Peyer's patch (tissue), 4 donors: ENCODE results near the gene CLIC1. TPM values are rescaled to one million over a fixed set of nuclear protein-coding genes. Genes with fewer than 3 reads are reported as not detected.

Source experiments
- DNase-seq, 3 donors: peaks; one replicate each; pipeline ENCODE4 v3.0.0-alpha.2; 2017 to 2019
- H3K27ac ChIP-seq, 4 donors: fragments of 200-600 bp; sonication (generic); one replicate each; pipeline ENCODE4 v1.5.1; 2016 to 2019
- H3K27me3 ChIP-seq, 2 donors: fragments of 200-600 bp; sonication (generic); one replicate each; pipeline ENCODE4 v1.5.1; 2019
- H3K36me3 ChIP-seq, 3 donors: fragments of 200-600 bp; sonication (generic); one replicate each; pipeline ENCODE4 v1.5.1; 2016 to 2019
- H3K4me1 ChIP-seq, 4 donors: fragments of 200-600 bp; sonication (generic); one replicate each; pipeline ENCODE4 v1.5.1; 2016 to 2019
- H3K4me3 ChIP-seq, 4 donors: fragments of 200-600 bp; sonication (generic); 1 replicate in 3 of 4; 2 replicates in 1 of 4; pipeline ENCODE4 v1.5.1; 2016 to 2019; ENCODE audit warnings: mild to moderate bottlenecking in 1 of 4
- H3K9me3 ChIP-seq, 4 donors: fragments of 200-600 bp; sonication (generic); one replicate each; pipeline ENCODE4 v1.5.1; 2016 to 2019; ENCODE audit warnings: mild to moderate bottlenecking in 1 of 4
- POLR2A ChIP-seq, 2 donors: fragments of 450-650 bp; IDR thresholded peaks; one replicate each; pipeline ENCODE4 v1.5.1; 2017; ENCODE audit warnings: antibody characterized with exemption in 2 of 2, mild to moderate bottlenecking in 2 of 2, moderate library complexity in 2 of 2
- total RNA-seq, 4 donors: library from RNA; depleted of rRNA; stranded (reverse); fragments of >200 nt; gene quantifications; one replicate each; pipeline ENCODE4 v1.1.0, GENCODE V29; 2016
- TF ChIP-seq, protein P1 (sequence below), 6 experiments: fragments of 450-650 bp in 4 of 6; fragments of 200-600 bp in 2 of 6; sonication (generic) in 1 of 6; IDR thresholded peaks; one replicate each; pipeline ENCODE4 v1.5.1; 2017 to 2019; ENCODE audit warnings: antibody characterized with exemption in 6 of 6, mild to moderate bottlenecking in 3 of 6, moderate library complexity in 1 of 6

The CLIC1 gene
- total RNA-seq, 4 donors from 2014 or later: 207 to 307 (median 270) TPM

DNA sequence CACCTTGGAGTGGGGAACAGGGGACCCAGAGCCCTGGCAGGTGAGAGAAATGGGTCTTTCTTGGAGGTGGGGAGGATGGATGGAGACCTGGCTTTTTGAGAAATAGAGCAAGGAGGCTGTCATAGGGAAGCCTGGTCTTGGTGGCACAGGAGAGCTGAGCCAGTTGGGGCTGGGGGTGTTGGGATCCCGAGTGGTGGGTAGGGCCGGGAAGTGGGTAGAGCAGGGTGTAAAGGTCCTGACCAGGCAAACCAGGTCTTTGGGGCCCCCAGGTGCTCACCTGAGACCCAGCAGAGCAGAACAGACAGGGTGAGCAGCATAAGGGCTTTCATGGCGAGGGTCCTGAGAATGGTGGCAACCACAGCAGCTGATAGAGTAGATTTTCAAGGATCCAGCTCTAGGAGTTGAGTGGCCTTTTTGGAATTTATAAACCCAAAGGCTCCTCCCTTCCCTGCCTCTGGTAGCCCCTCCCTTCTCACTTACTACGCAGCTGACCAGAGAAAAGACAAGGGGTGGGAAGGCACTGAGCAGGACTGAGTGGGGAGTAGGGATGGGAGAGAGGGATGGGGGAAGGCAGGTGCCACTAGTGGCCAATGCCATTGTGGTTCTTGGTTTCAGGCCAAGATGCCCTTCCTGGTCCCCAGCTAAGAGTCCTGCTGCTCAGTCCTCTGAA is 14.8 kb downstream of the CLIC1 start, which contains the start of gene LY6G6C:
Gene LY6G6C (minus strand): TSS at position 396 of the 670 bp plus-strand sequence. CDS start 67 bp downstream, at position 329.
- Histone ChIP-seq H3K4me1 (no peaks in the 10 kb centered on the region), H3K27me3 (no peaks in the 10 kb centered on the region), H3K9me3 (no peaks in the 10 kb centered on the region), H3K27ac (no peak within 1 kb of the TSS), H3K4me3 (no peak within 1 kb of the TSS), H3K36me3 (peaks cover 0 to 4% (median 0%) of the 10 kb centered on the region in 3 donors)
- DNase-seq: no peak
- TF ChIP-seq, protein P1, sequence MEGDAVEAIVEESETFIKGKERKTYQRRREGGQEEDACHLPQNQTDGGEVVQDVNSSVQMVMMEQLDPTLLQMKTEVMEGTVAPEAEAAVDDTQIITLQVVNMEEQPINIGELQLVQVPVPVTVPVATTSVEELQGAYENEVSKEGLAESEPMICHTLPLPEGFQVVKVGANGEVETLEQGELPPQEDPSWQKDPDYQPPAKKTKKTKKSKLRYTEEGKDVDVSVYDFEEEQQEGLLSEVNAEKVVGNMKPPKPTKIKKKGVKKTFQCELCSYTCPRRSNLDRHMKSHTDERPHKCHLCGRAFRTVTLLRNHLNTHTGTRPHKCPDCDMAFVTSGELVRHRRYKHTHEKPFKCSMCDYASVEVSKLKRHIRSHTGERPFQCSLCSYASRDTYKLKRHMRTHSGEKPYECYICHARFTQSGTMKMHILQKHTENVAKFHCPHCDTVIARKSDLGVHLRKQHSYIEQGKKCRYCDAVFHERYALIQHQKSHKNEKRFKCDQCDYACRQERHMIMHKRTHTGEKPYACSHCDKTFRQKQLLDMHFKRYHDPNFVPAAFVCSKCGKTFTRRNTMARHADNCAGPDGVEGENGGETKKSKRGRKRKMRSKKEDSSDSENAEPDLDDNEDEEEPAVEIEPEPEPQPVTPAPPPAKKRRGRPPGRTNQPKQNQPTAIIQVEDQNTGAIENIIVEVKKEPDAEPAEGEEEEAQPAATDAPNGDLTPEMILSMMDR (IDR thresholded peaks at IDR 0.05): no peak
- TF ChIP-seq POLR2A (IDR thresholded peaks at IDR 0.05): no peak

DNA sequence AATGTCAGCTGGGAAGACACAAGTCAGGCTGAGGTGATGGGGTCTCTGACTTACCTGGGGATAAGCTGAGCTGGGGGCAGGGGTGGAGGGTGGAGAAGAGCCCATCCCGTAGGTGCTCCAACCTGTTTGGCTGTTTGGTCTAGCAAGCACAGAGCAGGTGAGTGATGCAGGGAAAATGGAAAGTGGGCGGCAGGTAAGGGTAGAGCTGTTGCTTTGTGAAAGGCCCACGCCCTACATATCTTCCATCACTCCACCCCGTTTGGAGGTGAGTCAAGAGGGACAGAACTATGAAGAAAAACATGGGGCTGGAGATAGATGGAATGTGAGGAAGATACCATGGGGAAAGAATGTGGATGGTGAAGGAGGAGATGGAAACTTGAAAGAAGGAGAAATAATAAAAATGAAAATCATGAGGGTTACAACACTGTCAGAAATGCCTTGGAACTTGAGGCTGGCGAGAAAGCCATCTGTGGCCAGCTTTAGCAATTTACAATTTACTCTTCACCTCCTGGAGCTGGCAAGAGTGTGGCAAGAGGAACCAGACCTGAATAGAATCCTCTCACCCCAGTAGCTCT is 16.0 kb downstream of the CLIC1 start:
- Histone ChIP-seq H3K27ac (no peak overlapping the region), H3K36me3 (no peaks in the 10 kb centered on the region), H3K4me1 (no peaks in the 10 kb centered on the region), H3K27me3 (no peaks in the 10 kb centered on the region), H3K4me3 (no peak overlapping the region), H3K9me3 (no peaks in the 10 kb centered on the region)
- TF ChIP-seq POLR2A (IDR thresholded peaks at IDR 0.05): no peak
- TF ChIP-seq, protein P1 (IDR thresholded peaks at IDR 0.05): no peak
- DNase-seq: no peak

DNA sequence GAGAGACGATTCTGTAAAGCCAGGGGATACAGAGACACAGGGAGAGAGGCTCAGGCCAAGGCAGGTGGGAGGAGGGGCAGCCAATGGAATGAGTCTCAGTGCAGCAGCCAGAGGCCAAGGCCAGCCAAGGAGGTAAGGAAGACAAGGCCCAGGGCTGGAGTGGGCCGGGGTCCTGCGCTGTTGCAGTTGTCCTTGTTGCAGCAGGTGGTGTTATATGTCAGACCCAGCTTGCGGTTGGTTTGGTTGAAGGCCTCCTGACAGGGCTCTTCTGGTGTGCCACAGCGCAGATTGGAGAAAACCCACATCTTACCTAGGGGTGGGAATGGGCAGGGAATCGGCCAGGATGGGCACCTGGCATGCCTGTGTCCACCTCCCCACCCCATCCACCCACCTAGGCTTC is 17.3 kb downstream of the CLIC1 start:
- Histone ChIP-seq H3K4me3 (no peak overlapping the region), H3K4me1 (peaks cover 0 to under 1% (median 0%) of the 10 kb centered on the region in 4 donors), H3K36me3 (no peaks in the 10 kb centered on the region), H3K27ac (no peak overlapping the region), H3K27me3 (no peaks in the 10 kb centered on the region), H3K9me3 (no peaks in the 10 kb centered on the region)
- no peak for DNase-seq
- TF ChIP-seq, protein P1 (IDR thresholded peaks at IDR 0.05): no peak
- no peak for TF ChIP-seq POLR2A (IDR thresholded peaks at IDR 0.05)

DNA sequence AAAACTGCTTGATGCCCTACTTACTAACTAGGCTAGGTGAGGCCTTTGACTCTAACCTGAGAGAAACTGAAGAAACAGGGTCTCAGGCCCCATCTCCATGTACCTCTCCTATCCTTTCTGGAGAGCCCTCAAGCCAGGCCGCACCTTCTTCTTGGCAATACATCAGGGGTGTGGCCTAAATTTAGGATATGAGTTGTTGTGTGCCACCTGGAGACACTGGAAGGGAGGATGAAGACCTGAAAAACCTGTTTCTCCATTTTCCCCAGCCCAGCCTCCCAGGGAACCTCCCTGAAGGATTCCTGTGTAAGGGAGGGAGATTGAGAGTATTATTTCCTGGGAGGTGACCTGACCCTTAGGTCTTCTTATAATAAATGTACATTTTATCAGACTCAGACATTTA is 18.1 kb downstream of the CLIC1 start:
- H3K27ac ChIP-seq: no peak overlapping the region
- peaks cover 0 to 8% (median 1%) of the 10 kb centered on the region in 4 donors for H3K4me1 ChIP-seq
- H3K4me3 ChIP-seq: no peak overlapping the region
- DNase-seq: no peak
- no peaks in the 10 kb centered on the region for H3K36me3 ChIP-seq
- no peaks in the 10 kb centered on the region for H3K9me3 ChIP-seq
- no peak for TF ChIP-seq POLR2A (IDR thresholded peaks at IDR 0.05)
- TF ChIP-seq, protein P1 (IDR thresholded peaks at IDR 0.05): no peak
- H3K27me3 ChIP-seq: no peaks in the 10 kb centered on the region

DNA sequence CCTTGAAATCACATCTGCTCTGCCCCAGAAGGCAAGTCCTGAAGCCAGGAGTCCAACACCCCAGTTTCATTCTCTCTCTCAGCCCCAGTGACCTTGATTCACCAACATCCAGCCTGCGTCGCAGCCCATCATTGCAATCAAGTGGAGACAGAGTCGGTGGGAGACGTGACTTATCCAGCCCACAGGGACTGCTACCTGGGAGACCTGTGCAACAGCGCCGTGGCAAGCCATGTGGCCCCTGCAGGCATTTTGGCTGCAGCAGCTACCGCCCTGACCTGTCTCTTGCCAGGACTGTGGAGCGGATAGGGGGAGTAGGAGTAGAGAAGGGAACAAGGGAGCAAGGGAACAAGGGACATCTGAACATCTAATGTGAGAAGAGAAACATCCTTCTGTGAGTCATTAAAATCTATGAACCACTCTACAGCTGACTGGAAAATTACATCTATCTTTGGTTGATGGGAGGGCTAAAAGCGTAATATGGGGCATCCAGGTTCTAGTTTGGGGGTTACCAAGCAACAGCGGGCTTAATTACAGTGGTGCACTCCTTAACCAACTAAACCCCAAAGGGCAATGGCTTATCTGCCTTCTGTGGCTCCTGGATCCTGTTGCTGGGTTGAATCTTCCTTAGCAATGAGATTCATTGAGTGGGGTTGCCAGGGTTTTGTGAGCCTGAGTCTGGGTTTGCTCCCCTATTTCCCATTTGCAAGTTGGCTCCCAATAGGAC is 18.7 kb downstream of the CLIC1 start:
- no peak for TF ChIP-seq POLR2A (IDR thresholded peaks at IDR 0.05)
- TF ChIP-seq, protein P1 (IDR thresholded peaks at IDR 0.05): no peak
- Histone ChIP-seq H3K4me3 (no peak overlapping the region), H3K4me1 (peaks cover 0 to 8% (median 1%) of the 10 kb centered on the region in 4 donors), H3K27me3 (no peaks in the 10 kb centered on the region), H3K27ac (peak overlapping the region in 1 of 4 donors; percentile 39), H3K36me3 (no peaks in the 10 kb centered on the region), H3K9me3 (no peaks in the 10 kb centered on the region)
- no peak for DNase-seq
